Measurements from ENCODE around the gene A1BG.

- TF ChIP-seq PKNOX1 (IDR thresholded peaks at IDR 0.05): no peak
- no peak for TF ChIP-seq ARNT (IDR thresholded peaks at IDR 0.05)
- TF ChIP-seq SUZ12 (IDR thresholded peaks at IDR 0.05): no peak
Measured at GRCh38 chr19:58398545-58398944, 45.3 kb upstream of the A1BG start.
